IPS-18a (cell line): ENCODE data around the gene SERPINA3.

Experiments used
- H3K27ac ChIP-seq: one replicate; pipeline ENCODE4 v1.5.1; 2013; ENCODE audit warnings: low read length
- H3K27me3 ChIP-seq: one replicate; pipeline ENCODE4 v1.6.1; 2013; ENCODE audit warnings: mild to moderate bottlenecking, low read length; ENCODE audit not compliant: control insufficient read depth, insufficient read depth
- H3K36me3 ChIP-seq: one replicate; pipeline ENCODE4 v1.6.1; 2013; ENCODE audit warnings: low read depth, low read length; ENCODE audit not compliant: control insufficient read depth
- H3K4me1 ChIP-seq: one replicate; pipeline ENCODE4 v1.6.1; 2013; ENCODE audit warnings: low read depth, low read length; ENCODE audit not compliant: control insufficient read depth
- H3K4me3 ChIP-seq: one replicate; pipeline ENCODE4 v1.5.1; 2013; ENCODE audit warnings: low read length
- H3K9ac ChIP-seq: one replicate; pipeline ENCODE4 v1.6.1; 2013; ENCODE audit warnings: mild to moderate bottlenecking, low read length, moderate library complexity
- H3K9me3 ChIP-seq: one replicate; pipeline ENCODE4 v1.6.1; 2013; ENCODE audit warnings: low read depth, low read length; ENCODE audit not compliant: control insufficient read depth

The SERPINA3 gene

GRCh38 chr14:94640721-94641631 lies 28.8 kb downstream of the SERPINA3 start:
- Histone ChIP-seq H3K36me3 (no peaks in the 10 kb centered on the region), H3K4me3 (no peak overlapping the region), H3K27ac (no peak overlapping the region), H3K9ac (no peak overlapping the region), H3K27me3 (no peaks in the 10 kb centered on the region), H3K9me3 (no peaks in the 10 kb centered on the region), H3K4me1 (no peaks in the 10 kb centered on the region)

GRCh38 chr14:94641632-94641955 lies 29.4 kb downstream of the SERPINA3 start:
- no peaks in the 10 kb centered on the region for H3K36me3 ChIP-seq
- no peak overlapping the region for H3K4me3 ChIP-seq
- no peak overlapping the region for H3K9ac ChIP-seq
- H3K27me3 ChIP-seq = no peaks in the 10 kb centered on the region
- no peak overlapping the region for H3K27ac ChIP-seq
- no peaks in the 10 kb centered on the region for H3K4me1 ChIP-seq
- no peaks in the 10 kb centered on the region for H3K9me3 ChIP-seq

- no peaks in the 10 kb centered on the region for H3K36me3 ChIP-seq
- H3K9ac ChIP-seq = no peak overlapping the region
- H3K9me3 ChIP-seq = no peaks in the 10 kb centered on the region
- no peaks in the 10 kb centered on the region for H3K27me3 ChIP-seq
- no peak overlapping the region for H3K27ac ChIP-seq
- no peaks in the 10 kb centered on the region for H3K4me1 ChIP-seq
- H3K4me3 ChIP-seq = no peak overlapping the region
Measured at GRCh38 chr14:94643316-94644101, 31.3 kb downstream of the SERPINA3 start.

GRCh38 chr14:94644102-94644535 lies 31.9 kb downstream of the SERPINA3 start:
- H3K36me3 ChIP-seq = no peaks in the 10 kb centered on the region
- no peak overlapping the region for H3K4me3 ChIP-seq
- H3K27ac ChIP-seq = no peak overlapping the region
- no peaks in the 10 kb centered on the region for H3K4me1 ChIP-seq
- H3K27me3 ChIP-seq = no peaks in the 10 kb centered on the region
- H3K9ac ChIP-seq = no peak overlapping the region
- no peaks in the 10 kb centered on the region for H3K9me3 ChIP-seq

- Histone ChIP-seq H3K36me3 (no peaks in the 10 kb centered on the region), H3K4me3 (no peak overlapping the region), H3K27me3 (no peaks in the 10 kb centered on the region), H3K9ac (no peak overlapping the region), H3K4me1 (no peaks in the 10 kb centered on the region), H3K27ac (no peak overlapping the region), H3K9me3 (no peaks in the 10 kb centered on the region)
Measured at GRCh38 chr14:94646066-94646465, 33.9 kb downstream of the SERPINA3 start.

- no peaks in the 10 kb centered on the region for H3K27me3 ChIP-seq
- H3K4me1 ChIP-seq = no peaks in the 10 kb centered on the region
- H3K36me3 ChIP-seq = no peaks in the 10 kb centered on the region
- H3K4me3 ChIP-seq = no peak overlapping the region
- H3K9ac ChIP-seq = no peak overlapping the region
- H3K9me3 ChIP-seq = no peaks in the 10 kb centered on the region
- no peak overlapping the region for H3K27ac ChIP-seq
Measured at GRCh38 chr14:94646481-94646880, 34.3 kb downstream of the SERPINA3 start.

GRCh38 chr14:94648801-94649200 lies 36.6 kb downstream of the SERPINA3 start:
- H3K4me1 ChIP-seq = no peaks in the 10 kb centered on the region

GRCh38 chr14:94649543-94650443 lies 37.6 kb downstream of the SERPINA3 start:
- H3K4me1 ChIP-seq = no peaks in the 10 kb centered on the region
- no peaks in the 10 kb centered on the region for H3K36me3 ChIP-seq
- H3K27me3 ChIP-seq = no peaks in the 10 kb centered on the region
- H3K9ac ChIP-seq = no peak overlapping the region
- no peaks in the 10 kb centered on the region for H3K9me3 ChIP-seq
- H3K4me3 ChIP-seq = no peak overlapping the region
- H3K27ac ChIP-seq = no peak overlapping the region

More at GRCh38 chr14:94648801-94649200, 36.6 kb downstream of the SERPINA3 start:
- no peaks in the 10 kb centered on the region for H3K27me3 ChIP-seq
- no peaks in the 10 kb centered on the region for H3K9me3 ChIP-seq
- H3K9ac ChIP-seq = no peak overlapping the region
- H3K4me3 ChIP-seq = no peak overlapping the region
- no peak overlapping the region for H3K27ac ChIP-seq
- H3K36me3 ChIP-seq = no peaks in the 10 kb centered on the region

GRCh38 chr14:94650444-94650775 lies 38.2 kb downstream of the SERPINA3 start:
- Histone ChIP-seq H3K36me3 (no peaks in the 10 kb centered on the region), H3K9ac (no peak overlapping the region), H3K4me3 (no peak overlapping the region), H3K9me3 (no peaks in the 10 kb centered on the region), H3K27me3 (no peaks in the 10 kb centered on the region), H3K27ac (no peak overlapping the region), H3K4me1 (no peaks in the 10 kb centered on the region)

- no peak overlapping the region for H3K9ac ChIP-seq
- no peaks in the 10 kb centered on the region for H3K4me1 ChIP-seq
- no peaks in the 10 kb centered on the region for H3K36me3 ChIP-seq
- no peak overlapping the region for H3K27ac ChIP-seq
- H3K9me3 ChIP-seq = no peaks in the 10 kb centered on the region
- no peaks in the 10 kb centered on the region for H3K27me3 ChIP-seq
- no peak overlapping the region for H3K4me3 ChIP-seq
Measured at GRCh38 chr14:94650806-94651805, 38.9 kb downstream of the SERPINA3 start.
